ENCODE data around the gene AKR1A1.

The AKR1A1 gene

DNA sequence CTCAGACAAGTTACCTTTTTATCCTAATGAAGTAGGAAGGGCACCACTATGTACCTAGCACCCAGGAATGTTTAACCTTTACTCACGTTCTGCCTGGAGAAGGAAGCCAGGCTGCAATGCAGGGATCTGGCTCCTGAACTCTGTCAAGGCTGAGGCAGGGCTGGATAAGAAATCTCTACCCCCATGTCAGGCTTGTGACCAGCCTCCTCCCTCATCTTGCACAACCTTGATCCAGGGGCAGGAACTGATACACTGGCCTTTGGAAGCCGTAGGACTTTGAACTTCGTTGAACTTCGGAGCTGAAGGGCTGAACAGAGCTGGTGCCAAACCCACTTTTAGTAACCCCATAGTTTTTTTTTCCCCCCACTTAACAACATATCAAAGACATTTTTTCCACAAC lies 8.0 kb upstream of the AKR1A1 start:
- H4K20me1 ChIP-seq (ENCODE audit: control insufficient read depth, insufficient read depth, low read depth, low read length) = no peaks in the 10 kb centered on the region
- no peak overlapping the region for H3K27ac ChIP-seq (ENCODE audit: low read depth, low read length)
- H3K9me2 ChIP-seq (replicated peaks; ENCODE audit: control insufficient read depth, low read length) = no peaks in the 10 kb centered on the region
- peaks cover 14% of the 10 kb centered on the region for H3F3A ChIP-seq (ENCODE audit: control insufficient read depth, insufficient read depth)
- H3K36me3 ChIP-seq (ENCODE audit: control insufficient read depth, low read length) = no peaks in the 10 kb centered on the region
- H3K9me3 ChIP-seq (ENCODE audit: control insufficient read depth, insufficient read depth, low read length) = no peaks in the 10 kb centered on the region
- TF ChIP-seq EZH2phosphoT487 (IDR thresholded peaks at IDR 0.05; ENCODE audit: borderline replicate concordance, low read length) (no peak), CTCF (IDR thresholded peaks at IDR 0.05; ENCODE audit: low read depth, low read length, poor library complexity, severe bottlenecking) (no peak)
- peaks cover 45% of the 10 kb centered on the region for H3K4me1 ChIP-seq (ENCODE audit: control insufficient read depth, low read length)
- H3K4me2 ChIP-seq (ENCODE audit: low read length) = no peak overlapping the region
- H3K27me3 ChIP-seq (ENCODE audit: control insufficient read depth, low read length) = no peaks in the 10 kb centered on the region
- H3K79me2 ChIP-seq (ENCODE audit: control insufficient read depth, low read length) = no peaks in the 10 kb centered on the region
- H3K4me3 ChIP-seq (ENCODE audit: low read length) = no peak overlapping the region

- H3K27ac ChIP-seq (ENCODE audit: low read depth, low read length) = peak overlapping the region; percentile 81
- H4K20me1 ChIP-seq (ENCODE audit: control insufficient read depth, insufficient read depth, low read depth, low read length) = no peaks in the 10 kb centered on the region
- peaks cover 14% of the 10 kb centered on the region for H3F3A ChIP-seq (ENCODE audit: control insufficient read depth, insufficient read depth)
- peaks cover 45% of the 10 kb centered on the region for H3K4me1 ChIP-seq (ENCODE audit: control insufficient read depth, low read length)
- no peaks in the 10 kb centered on the region for H3K9me3 ChIP-seq (ENCODE audit: control insufficient read depth, insufficient read depth, low read length)
- H3K4me3 ChIP-seq (ENCODE audit: low read length) = peak overlapping the region; percentile 63
- TF ChIP-seq EZH2phosphoT487 (IDR thresholded peaks at IDR 0.05; ENCODE audit: borderline replicate concordance, low read length) = no peak
- no peak for TF ChIP-seq CTCF (IDR thresholded peaks at IDR 0.05; ENCODE audit: low read depth, low read length, poor library complexity, severe bottlenecking)
- no peaks in the 10 kb centered on the region for H3K9me2 ChIP-seq (replicated peaks; ENCODE audit: control insufficient read depth, low read length)
- peak overlapping the region; percentile 96 for H3K4me2 ChIP-seq (ENCODE audit: low read length)
- H3K27me3 ChIP-seq (ENCODE audit: control insufficient read depth, low read length) = no peaks in the 10 kb centered on the region
- no peaks in the 10 kb centered on the region for H3K79me2 ChIP-seq (ENCODE audit: control insufficient read depth, low read length)
- no peaks in the 10 kb centered on the region for H3K36me3 ChIP-seq (ENCODE audit: control insufficient read depth, low read length)
Observed at GRCh38 chr1:45543581-45544417, 6.8 kb upstream of the AKR1A1 start.

- H3K4me3 ChIP-seq (ENCODE audit: low read length) = peak overlapping the region; percentile 63; the same call in 1 of the 2 replicates
- no peak for TF ChIP-seq CTCF (IDR thresholded peaks at IDR 0.05; ENCODE audit: low read depth, low read length, poor library complexity, severe bottlenecking)
- no peak for TF ChIP-seq EZH2phosphoT487 (IDR thresholded peaks at IDR 0.05; ENCODE audit: borderline replicate concordance, low read length)
- peaks cover 14% of the 10 kb centered on the region for H3F3A ChIP-seq (ENCODE audit: control insufficient read depth, insufficient read depth)
- peak overlapping the region; percentile 81 for H3K27ac ChIP-seq (ENCODE audit: low read depth, low read length)
- H3K9me3 ChIP-seq (ENCODE audit: control insufficient read depth, insufficient read depth, low read length) = no peaks in the 10 kb centered on the region
- H3K27me3 ChIP-seq (ENCODE audit: control insufficient read depth, low read length) = no peaks in the 10 kb centered on the region
- no peaks in the 10 kb centered on the region for H4K20me1 ChIP-seq (ENCODE audit: control insufficient read depth, insufficient read depth, low read depth, low read length)
- H3K9me2 ChIP-seq (replicated peaks; ENCODE audit: control insufficient read depth, low read length) = no peaks in the 10 kb centered on the region
- peak overlapping the region; percentile 96 for H3K4me2 ChIP-seq (ENCODE audit: low read length)
- no peaks in the 10 kb centered on the region for H3K79me2 ChIP-seq (ENCODE audit: control insufficient read depth, low read length)
- peaks cover 45% of the 10 kb centered on the region for H3K4me1 ChIP-seq (ENCODE audit: control insufficient read depth, low read length)
- H3K36me3 ChIP-seq (ENCODE audit: control insufficient read depth, low read length) = no peaks in the 10 kb centered on the region
Observed at GRCh38 chr1:45544530-45544929, 6.1 kb upstream of the AKR1A1 start.
